ENCODE results near the gene VARS2.

Gene VARS2

DNA sequence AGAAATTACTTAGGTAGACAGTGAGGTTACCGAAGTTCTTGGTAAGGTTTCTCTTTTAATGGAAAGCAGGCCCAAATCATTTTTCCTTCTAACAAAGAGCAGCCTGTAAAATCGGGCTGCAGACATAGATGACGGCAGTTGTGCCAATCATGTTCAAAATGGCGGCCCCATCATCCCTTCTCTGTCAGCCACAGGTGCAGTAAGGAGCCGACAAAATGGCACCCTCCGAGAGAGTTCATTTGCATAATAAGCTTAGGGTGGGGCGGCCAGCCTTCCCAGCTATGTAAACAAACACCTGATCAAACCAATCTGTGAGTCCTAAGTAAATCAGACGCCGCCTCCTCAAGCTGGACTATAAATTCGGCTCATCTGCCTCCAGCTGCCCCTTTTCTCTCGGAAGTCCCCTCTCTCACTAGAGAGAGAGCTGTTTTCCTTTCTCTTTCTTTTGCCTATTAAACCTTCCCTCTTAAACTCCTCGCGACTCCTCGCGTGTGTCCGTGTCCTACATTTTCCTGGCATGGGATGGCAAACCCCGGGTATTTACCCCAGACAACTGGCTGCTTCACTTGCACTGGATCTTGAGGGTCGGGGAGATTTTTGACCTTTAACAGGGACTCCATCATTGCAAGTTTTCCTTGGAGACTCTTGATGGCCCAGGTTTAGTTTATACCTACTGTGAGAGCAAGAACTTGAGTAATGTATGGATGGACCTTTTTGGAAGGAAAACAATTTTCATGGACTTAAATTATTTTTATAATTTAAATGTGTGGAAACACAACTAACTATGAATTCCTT lies 38.6 kb upstream of the VARS2 start:
- TF ChIP-seq, protein P1, sequence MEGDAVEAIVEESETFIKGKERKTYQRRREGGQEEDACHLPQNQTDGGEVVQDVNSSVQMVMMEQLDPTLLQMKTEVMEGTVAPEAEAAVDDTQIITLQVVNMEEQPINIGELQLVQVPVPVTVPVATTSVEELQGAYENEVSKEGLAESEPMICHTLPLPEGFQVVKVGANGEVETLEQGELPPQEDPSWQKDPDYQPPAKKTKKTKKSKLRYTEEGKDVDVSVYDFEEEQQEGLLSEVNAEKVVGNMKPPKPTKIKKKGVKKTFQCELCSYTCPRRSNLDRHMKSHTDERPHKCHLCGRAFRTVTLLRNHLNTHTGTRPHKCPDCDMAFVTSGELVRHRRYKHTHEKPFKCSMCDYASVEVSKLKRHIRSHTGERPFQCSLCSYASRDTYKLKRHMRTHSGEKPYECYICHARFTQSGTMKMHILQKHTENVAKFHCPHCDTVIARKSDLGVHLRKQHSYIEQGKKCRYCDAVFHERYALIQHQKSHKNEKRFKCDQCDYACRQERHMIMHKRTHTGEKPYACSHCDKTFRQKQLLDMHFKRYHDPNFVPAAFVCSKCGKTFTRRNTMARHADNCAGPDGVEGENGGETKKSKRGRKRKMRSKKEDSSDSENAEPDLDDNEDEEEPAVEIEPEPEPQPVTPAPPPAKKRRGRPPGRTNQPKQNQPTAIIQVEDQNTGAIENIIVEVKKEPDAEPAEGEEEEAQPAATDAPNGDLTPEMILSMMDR (IDR thresholded peaks at IDR 0.05; ENCODE audit: low read depth, low read length, missing control alignments): no peak
- no peak overlapping the region for H3K4me3 ChIP-seq (replicated peaks; ENCODE audit: low read depth, low read length)
- no peak for DNase-seq (ENCODE audit: extremely low read depth, low read depth)

DNA sequence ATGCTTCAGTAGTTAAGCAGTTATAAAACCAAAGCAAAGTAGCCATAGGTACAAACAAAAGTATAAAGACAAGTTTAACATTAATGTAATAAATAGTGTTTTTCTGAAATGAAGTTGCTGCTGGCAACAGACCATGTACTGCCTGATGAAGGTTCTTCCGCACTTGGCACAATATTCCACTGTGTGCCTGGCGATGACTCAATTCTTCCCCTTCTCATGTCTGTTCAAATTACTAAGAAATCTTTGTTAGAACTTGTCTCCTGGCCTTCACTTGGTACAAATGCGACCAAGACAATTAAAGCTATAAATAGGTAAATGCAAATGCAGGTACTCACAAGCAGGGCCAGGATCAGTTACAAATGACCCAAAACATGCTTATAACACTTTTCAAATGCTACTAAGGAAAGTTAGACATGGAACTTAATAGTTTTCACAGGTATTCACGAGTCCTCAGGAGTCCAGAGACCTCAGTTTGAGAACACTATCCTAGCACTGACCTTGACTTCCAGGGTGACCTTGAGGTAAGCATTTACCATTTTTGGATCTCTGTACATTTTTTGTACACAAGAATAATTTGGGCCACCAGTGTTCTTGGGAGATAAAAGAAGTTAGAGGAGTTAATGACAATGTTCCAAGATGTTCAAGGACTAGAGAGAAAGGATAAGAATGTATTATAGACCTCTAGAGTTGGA lies 37.9 kb upstream of the VARS2 start:
- DNase-seq (ENCODE audit: extremely low read depth, low read depth): no peak
- no peak overlapping the region for H3K4me3 ChIP-seq (replicated peaks; ENCODE audit: low read depth, low read length)
- TF ChIP-seq, protein P1 (IDR thresholded peaks at IDR 0.05; ENCODE audit: low read depth, low read length, missing control alignments): no peak

DNA sequence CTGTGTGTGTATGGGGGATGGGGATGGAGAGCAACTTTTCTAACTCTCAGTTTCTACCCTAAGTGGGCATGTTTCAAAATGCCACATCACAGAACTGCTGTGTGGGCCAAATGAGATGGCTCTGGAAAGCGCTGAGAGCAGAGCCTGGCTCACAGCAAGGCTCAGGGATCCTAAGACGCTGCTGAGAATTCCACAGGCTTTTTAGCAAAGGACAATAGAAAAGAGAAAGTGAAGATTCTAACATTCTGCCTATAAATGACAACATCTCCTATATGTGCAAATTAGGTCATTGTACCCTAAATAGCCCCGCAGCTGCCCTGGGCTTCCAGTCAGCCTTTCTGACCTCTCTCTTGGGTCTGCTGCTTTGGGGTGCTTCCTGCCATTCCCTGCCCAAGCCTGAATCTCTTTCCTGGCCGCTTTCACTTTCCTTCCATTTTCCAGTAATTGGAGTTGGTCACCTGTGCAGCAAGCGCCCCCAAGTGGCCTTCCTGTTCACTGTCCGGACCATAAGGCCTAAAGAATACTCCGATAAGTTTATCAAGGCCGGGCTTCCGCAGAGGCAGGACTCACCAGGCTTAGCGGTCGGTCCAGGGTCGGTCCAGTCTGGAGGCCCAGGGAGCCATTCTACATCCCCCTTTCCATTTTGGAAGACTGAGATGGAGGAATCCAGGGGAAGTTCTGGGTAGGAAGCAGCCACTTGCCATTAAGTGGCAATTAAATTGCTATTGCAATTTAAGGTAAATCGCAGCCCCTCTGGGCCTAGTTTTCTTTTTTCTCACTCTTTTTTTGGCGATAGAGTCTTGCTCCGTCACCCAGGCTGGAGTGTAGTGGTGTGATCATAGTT lies 36.4 kb upstream of the VARS2 start:
- DNase-seq (ENCODE audit: extremely low read depth, low read depth): peak; percentile 72
- TF ChIP-seq, protein P1 (IDR thresholded peaks at IDR 0.05; ENCODE audit: low read depth, low read length, missing control alignments): peak; percentile 92
- H3K4me3 ChIP-seq (replicated peaks; ENCODE audit: low read depth, low read length): peak overlapping the region; percentile 14; the same call in 1 of the 2 replicates

DNA sequence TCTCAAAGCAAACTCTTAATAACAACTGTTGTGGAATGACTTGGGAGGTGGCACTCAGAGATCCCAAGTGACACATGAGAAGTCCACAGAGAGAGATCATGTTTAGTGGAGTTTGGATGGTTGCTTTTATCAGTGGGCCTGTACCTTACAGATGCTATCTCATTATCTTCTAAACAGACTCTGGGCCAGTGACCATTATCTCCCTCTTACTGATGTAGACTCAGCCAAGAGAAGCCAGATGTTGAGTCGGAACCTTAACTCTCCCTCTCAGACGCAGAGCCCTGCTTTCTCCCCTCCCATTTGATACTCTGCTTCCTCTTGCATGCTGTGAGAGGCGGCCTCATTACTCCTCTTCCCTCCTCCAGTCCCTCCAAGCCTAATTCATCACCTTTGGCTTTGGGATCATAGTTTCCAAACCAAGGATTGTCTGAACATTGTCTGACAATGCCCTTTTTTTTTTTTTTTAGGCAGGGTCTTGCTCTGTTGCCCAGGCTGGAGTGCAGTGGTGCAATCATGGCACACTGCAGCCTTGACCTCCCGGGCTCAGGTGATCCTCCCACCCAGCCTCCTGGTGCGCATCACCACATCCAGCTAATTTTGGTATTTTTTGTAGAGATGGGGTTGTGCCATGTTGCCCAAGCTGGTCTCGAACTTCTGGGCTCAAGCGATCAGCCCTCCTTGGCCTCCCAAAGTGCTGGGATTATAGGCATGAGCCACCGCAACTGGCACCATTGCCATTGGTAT lies 34.2 kb upstream of the VARS2 start:
- TF ChIP-seq, protein P1 (IDR thresholded peaks at IDR 0.05; ENCODE audit: low read depth, low read length, missing control alignments): no peak
- H3K4me3 ChIP-seq (replicated peaks; ENCODE audit: low read depth, low read length): no peak overlapping the region
- no peak for DNase-seq (ENCODE audit: extremely low read depth, low read depth)

DNA sequence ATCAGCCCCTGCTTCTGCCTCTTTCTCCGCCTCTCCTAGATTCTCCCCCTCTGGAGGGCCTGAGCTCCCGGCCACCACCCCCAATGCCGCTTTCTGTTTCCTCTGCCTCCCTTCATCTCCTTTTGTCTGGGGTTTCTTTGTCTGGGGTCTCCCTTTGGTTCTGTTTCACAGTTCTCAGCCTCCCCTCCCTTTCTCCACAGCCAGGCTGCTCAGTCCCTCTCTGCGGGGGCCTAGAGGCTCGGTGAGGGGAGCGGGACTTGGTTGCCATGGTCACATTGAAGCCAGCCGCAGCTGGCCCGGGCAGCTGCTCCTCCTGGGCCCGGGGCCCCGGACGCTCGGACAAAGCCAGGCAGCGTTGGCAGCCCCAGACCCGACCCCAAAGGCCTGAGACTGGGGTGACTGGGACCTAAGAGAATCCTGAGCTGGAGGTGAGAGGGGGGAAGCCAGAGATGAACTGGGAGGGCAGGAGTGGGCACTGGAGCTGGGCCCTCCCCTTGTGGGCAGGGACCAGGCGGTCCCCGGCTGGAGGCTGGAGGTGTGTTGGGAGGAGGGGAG lies 33.3 kb upstream of the VARS2 start:
- H3K4me3 ChIP-seq (replicated peaks; ENCODE audit: low read depth, low read length): no peak overlapping the region
- TF ChIP-seq, protein P1 (IDR thresholded peaks at IDR 0.05; ENCODE audit: low read depth, low read length, missing control alignments): no peak
- DNase-seq (ENCODE audit: extremely low read depth, low read depth): no peak
